Stomach (tissue), 4 donors: ENCODE results near the gene ANXA5.

Experiments used
- CTCF ChIP-seq, 7 experiments: fragments of 450-650 bp in 4 of 7; fragments of 200-600 bp in 3 of 7; sonication (generic) in 3 of 7; IDR thresholded peaks; one replicate each; pipeline ENCODE4 v1.5.1; 2016 to 2019; ENCODE audit warnings: antibody characterized with exemption in 7 of 7, control low read depth in 2 of 7, mild to moderate bottlenecking in 1 of 7
- POLR2AphosphoS5 ChIP-seq, 3 donors: sonication (generic); formaldehyde crosslinking; IDR thresholded peaks; one replicate each; pipeline ENCODE4 v1.6.1; 2016; ENCODE audit warnings: antibody characterized with exemption in 3 of 3

GRCh38 chr4:121721700-121722099 lies 24.9 kb upstream of the ANXA5 start:
- TF ChIP-seq CTCF (IDR thresholded peaks at IDR 0.05) (no peak), POLR2AphosphoS5 (IDR thresholded peaks at IDR 0.05) (no peak)
